LNCAP (cell line): ENCODE results near the gene MAGI2.

Experiments
- TF ChIP-seq, protein P1 (sequence below): fragments of 450-650 bp; IDR thresholded peaks from 2 replicates; pipeline ENCODE4 v1.5.1; 2017; ENCODE audit warnings: mild to moderate bottlenecking

Gene MAGI2

DNA sequence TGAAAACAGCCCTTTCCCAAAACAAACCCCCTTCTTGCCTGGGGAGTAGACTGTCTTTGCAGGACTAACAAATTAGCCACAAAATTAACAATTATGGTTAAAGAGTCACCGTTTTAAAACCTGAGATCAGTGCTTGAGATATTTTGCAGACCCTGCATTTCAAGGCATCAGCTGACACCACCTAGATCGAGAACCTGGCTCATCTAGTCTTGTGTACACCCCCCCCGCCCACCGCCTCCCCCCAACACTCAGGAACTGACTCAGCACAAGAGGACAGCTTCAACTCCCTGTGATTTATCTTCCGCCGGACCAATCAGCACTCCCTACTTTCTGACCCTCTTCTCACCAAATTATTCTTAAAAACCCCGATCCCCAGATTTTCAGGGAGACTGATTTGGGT, 917.8 kb downstream of the MAGI2 start:
- TF ChIP-seq, protein P1, sequence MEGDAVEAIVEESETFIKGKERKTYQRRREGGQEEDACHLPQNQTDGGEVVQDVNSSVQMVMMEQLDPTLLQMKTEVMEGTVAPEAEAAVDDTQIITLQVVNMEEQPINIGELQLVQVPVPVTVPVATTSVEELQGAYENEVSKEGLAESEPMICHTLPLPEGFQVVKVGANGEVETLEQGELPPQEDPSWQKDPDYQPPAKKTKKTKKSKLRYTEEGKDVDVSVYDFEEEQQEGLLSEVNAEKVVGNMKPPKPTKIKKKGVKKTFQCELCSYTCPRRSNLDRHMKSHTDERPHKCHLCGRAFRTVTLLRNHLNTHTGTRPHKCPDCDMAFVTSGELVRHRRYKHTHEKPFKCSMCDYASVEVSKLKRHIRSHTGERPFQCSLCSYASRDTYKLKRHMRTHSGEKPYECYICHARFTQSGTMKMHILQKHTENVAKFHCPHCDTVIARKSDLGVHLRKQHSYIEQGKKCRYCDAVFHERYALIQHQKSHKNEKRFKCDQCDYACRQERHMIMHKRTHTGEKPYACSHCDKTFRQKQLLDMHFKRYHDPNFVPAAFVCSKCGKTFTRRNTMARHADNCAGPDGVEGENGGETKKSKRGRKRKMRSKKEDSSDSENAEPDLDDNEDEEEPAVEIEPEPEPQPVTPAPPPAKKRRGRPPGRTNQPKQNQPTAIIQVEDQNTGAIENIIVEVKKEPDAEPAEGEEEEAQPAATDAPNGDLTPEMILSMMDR, result no peak

DNA sequence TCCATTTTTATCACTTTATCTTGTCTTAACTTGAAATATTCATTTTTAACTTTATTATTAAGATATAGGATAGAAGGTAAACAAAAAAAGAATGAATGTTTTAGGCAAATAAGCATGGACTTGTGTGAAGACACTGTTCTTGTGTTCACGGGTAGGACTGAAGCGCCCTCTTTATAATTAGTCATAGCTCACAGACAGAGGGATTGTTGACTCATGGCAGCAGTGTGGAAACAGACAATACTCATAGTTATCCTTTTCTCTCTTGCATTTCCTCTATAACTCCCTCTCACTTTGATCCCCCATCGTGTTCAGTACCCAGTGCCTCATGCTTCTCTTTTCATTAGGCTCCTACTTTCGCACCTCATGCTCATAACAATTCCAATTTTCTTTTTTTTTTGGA, 923.1 kb downstream of the MAGI2 start:
- TF ChIP-seq, protein P1, result no peak

DNA sequence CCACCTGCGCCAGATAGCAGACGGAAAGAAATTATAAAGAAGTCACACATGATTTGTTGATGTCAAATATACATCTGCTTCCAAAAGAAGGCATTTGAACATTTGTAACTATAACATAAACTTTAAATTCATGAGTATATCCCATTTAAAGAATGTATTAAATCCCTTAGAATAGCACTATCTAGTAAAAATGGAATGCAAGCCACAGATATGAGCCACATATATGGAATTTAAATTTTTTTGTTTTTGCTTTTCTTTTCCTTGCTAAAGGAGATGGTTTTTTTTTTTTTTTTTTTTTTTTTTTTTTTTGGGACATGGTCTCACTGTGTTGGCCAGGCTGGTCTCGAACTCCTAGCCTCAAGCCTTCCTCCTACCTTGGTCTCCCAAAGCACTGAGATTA, 924.1 kb downstream of the MAGI2 start:
- TF ChIP-seq, protein P1, result no peak

DNA sequence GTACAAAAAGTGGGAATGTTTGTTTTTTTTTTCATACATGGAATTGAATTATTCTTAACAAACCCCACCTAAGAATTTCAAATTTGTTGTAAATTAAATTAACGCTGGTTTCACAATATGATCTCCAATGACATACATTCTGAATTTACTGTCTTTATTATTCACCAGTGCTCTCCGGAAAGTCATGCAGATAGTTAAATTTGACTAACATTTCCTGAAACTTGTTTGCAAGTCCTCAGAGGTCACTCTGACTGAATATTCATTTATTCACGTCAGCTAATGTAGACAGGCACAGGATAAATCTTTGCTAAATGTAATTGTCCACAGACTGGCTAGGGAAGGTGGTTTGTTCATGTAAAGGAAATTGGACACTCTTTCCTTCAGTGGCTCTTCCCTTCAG, 924.5 kb downstream of the MAGI2 start:
- TF ChIP-seq, protein P1, result no peak

DNA sequence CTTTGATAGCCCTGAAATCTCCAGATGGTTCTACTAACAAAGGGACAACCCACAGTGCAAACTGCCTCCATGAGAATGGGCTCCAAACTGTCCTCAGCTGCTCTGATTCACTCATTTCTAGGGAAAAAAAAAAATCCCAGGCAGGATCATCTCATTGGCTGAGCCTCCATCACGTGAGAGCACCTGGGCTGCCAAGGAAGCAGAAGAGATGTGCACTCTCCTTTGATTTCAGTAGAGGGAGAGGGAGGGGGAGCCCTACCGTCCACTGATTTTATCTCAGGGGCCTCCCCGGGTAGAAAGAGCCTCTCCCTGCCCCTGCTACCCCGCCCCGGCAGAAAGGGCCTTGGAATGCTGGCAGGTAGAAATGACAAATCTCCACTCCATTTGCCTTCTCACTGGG, 929.5 kb downstream of the MAGI2 start:
- TF ChIP-seq, protein P1, result no peak

DNA sequence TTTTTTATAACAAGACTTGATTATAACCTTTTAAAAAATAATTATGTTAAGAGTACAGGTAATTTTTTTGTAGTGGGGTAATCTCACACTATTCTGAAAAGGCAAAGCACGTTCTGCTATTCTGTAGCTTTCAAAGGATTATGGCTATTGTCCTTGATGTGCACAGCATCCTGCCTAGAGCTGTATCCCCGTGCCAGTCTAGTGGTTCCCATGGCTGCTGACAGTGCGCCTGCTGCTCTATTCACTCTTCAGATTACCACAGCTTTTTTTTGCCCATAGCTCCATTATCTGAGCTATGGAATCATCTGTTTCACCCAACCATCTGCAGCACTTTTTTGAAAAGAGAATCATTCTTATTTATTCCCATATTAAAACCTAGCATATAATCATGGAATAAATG, 931.5 kb downstream of the MAGI2 start:
- TF ChIP-seq, protein P1, result no peak

DNA sequence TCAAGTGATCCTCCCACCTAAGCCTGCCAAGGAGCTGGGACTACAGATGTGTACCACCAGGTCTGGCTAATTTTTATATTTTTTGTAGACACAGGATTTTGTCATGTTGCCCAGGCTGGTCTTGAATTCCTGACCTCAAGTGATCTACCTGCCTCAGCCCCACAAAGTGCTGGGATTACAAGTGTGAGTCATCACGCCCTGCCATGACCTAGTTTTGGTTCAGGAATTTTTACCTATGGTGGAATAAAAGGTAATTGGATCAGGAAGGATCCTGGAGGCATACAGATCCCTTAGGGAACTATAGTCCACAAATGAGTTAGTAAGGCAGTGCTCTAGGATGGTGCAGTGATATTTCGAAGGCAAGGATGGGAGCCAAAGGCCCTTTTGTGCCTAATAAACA, 937.0 kb downstream of the MAGI2 start:
- TF ChIP-seq, protein P1, result no peak

DNA sequence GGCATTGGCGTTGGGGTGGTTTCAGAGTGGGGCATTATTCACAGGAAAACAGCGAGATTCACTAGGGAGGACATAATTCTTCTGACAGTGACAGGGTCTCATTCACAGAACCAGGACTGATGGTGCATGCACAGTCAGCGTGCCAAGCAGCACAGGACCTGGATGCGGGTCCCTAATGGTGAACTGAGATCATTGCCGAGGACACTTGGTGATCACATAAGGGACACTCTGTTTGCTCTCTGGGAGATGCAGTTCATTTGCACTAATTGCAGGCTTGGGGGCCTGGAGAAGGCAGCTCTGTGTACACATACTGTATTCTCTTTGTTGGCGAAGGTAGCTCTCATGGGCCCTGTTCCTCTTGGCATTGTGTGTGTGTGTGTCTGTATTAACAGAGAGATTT, 938.8 kb downstream of the MAGI2 start:
- TF ChIP-seq, protein P1, result no peak
